ENCODE data around the gene AHNAK2. TPM values are rescaled to one million over a fixed set of nuclear protein-coding genes. Genes with fewer than 3 reads are reported as not detected.

Gene AHNAK2
- total and polyA plus RNA-seq, 4 experiments from 2014 or later = 0.06 to 0.15 TPM; not detected in 2

- Mint-ChIP-seq H3K36me3 (peaks cover 11 to 30% of the 10 kb centered on the region in 2 donors), H3K27me3 (no peaks in the 10 kb centered on the region), H3K9me3 (no peaks in the 10 kb centered on the region), H3K4me3 (peak overlapping the region in 1 of 8 donors; percentile 38), H3K4me1 (peaks cover 50 to 65% (median 56%) of the 10 kb centered on the region in 4 donors), H3K27ac (peak overlapping the region; percentile 36 to 91 (median 75))
- ChIA-PET POLR2A (ENCODE audit: partially characterized antibody) (no interaction called here), CTCF (ENCODE audit: partially characterized antibody) (interaction anchor here (1.5 to 2.0 kb wide), 2 partner anchors 31 to 40 kb away, joined by 3 to 6 read pairs; no protein-coding TSS in a partner anchor)
- H3K4me1 ChIP-seq (ENCODE audit: insufficient read depth, low read length) = peaks cover 60% of the 10 kb centered on the region
- peak overlapping the region; percentile 4 for H3K27ac ChIP-seq (ENCODE audit: low read depth, low read length)
- H3K4me3 ChIP-seq (ENCODE audit: low read length in 2 of 2) = no peak overlapping the region
- intact Hi-C loops (cut with micrococcal nuclease) = loop anchor here (5.0 kb wide), 1 partner anchor 36 kb away; the partner anchor contains the start of gene AHNAK2
- peaks cover 28% of the 10 kb centered on the region for H3K36me3 ChIP-seq (ENCODE audit: insufficient read depth, low read length)
- DNase-seq = no peak
- H3K9me3 ChIP-seq (ENCODE audit: control insufficient read depth in 1 of 2, low read length in 2 of 2) = no peaks in the 10 kb centered on the region
- H3K27me3 ChIP-seq (ENCODE audit: insufficient read depth, low read length) = no peaks in the 10 kb centered on the region
Observed at GRCh38 chr14:105013150-105013785, 35.1 kb upstream of the AHNAK2 start.

- Mint-ChIP-seq H3K27ac (peak overlapping the region in 6 of 7 donors; percentile 23 to 70 (median 41)), H3K36me3 (peaks cover 11 to 35% of the 10 kb centered on the region in 2 donors), H3K27me3 (no peaks in the 10 kb centered on the region), H3K4me1 (peaks cover 44 to 56% (median 50%) of the 10 kb centered on the region in 4 donors), H3K4me3 (no peak overlapping the region), H3K9me3 (no peaks in the 10 kb centered on the region)
- Histone ChIP-seq H3K27ac (ENCODE audit: low read depth, low read length) (no peak overlapping the region), H3K4me1 (ENCODE audit: insufficient read depth, low read length) (peaks cover 51% of the 10 kb centered on the region), H3K36me3 (ENCODE audit: insufficient read depth, low read length) (peaks cover 32% of the 10 kb centered on the region), H3K27me3 (ENCODE audit: insufficient read depth, low read length) (no peaks in the 10 kb centered on the region), H3K4me3 (ENCODE audit: low read length in 2 of 2) (no peak overlapping the region), H3K9me3 (ENCODE audit: control insufficient read depth in 1 of 2, low read length in 2 of 2) (no peaks in the 10 kb centered on the region)
- ChIA-PET POLR2A (ENCODE audit: partially characterized antibody) (no interaction called here), CTCF (ENCODE audit: partially characterized antibody) (interaction anchor here (2.0 kb wide), 1 partner anchor 32 kb away, joined by 6 read pairs; no protein-coding TSS in a partner anchor)
- no peak for DNase-seq
- intact Hi-C loops (cut with micrococcal nuclease) = loop anchor here (1.0 to 5.0 kb wide), 2 partner anchors 33 to 35 kb away; partner anchors contain the start of gene AHNAK2
Observed at GRCh38 chr14:105012171-105012985, 34.2 kb upstream of the AHNAK2 start.

- no peak for DNase-seq
- Mint-ChIP-seq H3K27me3 (no peaks in the 10 kb centered on the region), H3K27ac (peak overlapping the region in 4 of 7 donors; percentile 23 to 70 (median 30)), H3K4me1 (peaks cover 36 to 47% (median 43%) of the 10 kb centered on the region in 4 donors), H3K4me3 (no peak overlapping the region), H3K9me3 (no peaks in the 10 kb centered on the region), H3K36me3 (peaks cover 11 to 38% of the 10 kb centered on the region in 2 donors)
- peaks cover 42% of the 10 kb centered on the region for H3K4me1 ChIP-seq (ENCODE audit: insufficient read depth, low read length)
- intact Hi-C loops (cut with micrococcal nuclease) = loop anchor here (5.0 kb wide), 1 partner anchor 34 kb away; the partner anchor contains the start of gene AHNAK2
- no peak overlapping the region for H3K27ac ChIP-seq (ENCODE audit: low read depth, low read length)
- no peaks in the 10 kb centered on the region for H3K27me3 ChIP-seq (ENCODE audit: insufficient read depth, low read length)
- H3K4me3 ChIP-seq (ENCODE audit: low read length in 2 of 2) = no peak overlapping the region
- ChIA-PET POLR2A (ENCODE audit: partially characterized antibody) (interaction anchor here (1.2 kb wide), 1 partner anchor 9 kb away, joined by 7 read pairs; the partner anchor contains the start of gene CDCA4), CTCF (ENCODE audit: partially characterized antibody) (interaction anchor here (2.0 kb wide), 1 partner anchor 33 kb away, joined by 6 read pairs; no protein-coding TSS in a partner anchor)
- H3K9me3 ChIP-seq (ENCODE audit: control insufficient read depth in 1 of 2, low read length in 2 of 2) = no peaks in the 10 kb centered on the region
- peaks cover 36% of the 10 kb centered on the region for H3K36me3 ChIP-seq (ENCODE audit: insufficient read depth, low read length)
Observed at GRCh38 chr14:105011312-105011990, 33.3 kb upstream of the AHNAK2 start.

- no peaks in the 10 kb centered on the region for H3K27me3 Mint-ChIP-seq
- POLR2A ChIA-PET (ENCODE audit: partially characterized antibody) = interaction anchor here (1.2 kb wide), 1 partner anchor 10 kb away, joined by 7 read pairs; the partner anchor contains the start of gene CDCA4
- H3K9me3 Mint-ChIP-seq = no peaks in the 10 kb centered on the region
- no peak overlapping the region for H3K27ac Mint-ChIP-seq
- peaks cover 36% of the 10 kb centered on the region for H3K36me3 ChIP-seq (ENCODE audit: insufficient read depth, low read length)
- peaks cover 36% of the 10 kb centered on the region for H3K4me1 ChIP-seq (ENCODE audit: insufficient read depth, low read length)
- DNase-seq = no peak
- H3K4me3 Mint-ChIP-seq = no peak overlapping the region
- H3K27me3 ChIP-seq (ENCODE audit: insufficient read depth, low read length) = no peaks in the 10 kb centered on the region
- intact Hi-C loops (cut with micrococcal nuclease) = loop anchor here (5.0 kb wide), 1 partner anchor 34 kb away; the partner anchor contains the start of gene AHNAK2
- H3K9me3 ChIP-seq (ENCODE audit: control insufficient read depth in 1 of 2, low read length in 2 of 2) = no peaks in the 10 kb centered on the region
- CTCF ChIA-PET (ENCODE audit: partially characterized antibody) = no interaction called here
- no peak overlapping the region for H3K27ac ChIP-seq (ENCODE audit: low read depth, low read length)
- H3K4me3 ChIP-seq (ENCODE audit: low read length in 2 of 2) = no peak overlapping the region
- H3K4me1 Mint-ChIP-seq = peaks cover 30 to 41% (median 38%) of the 10 kb centered on the region in 4 donors
- peaks cover 9 to 40% of the 10 kb centered on the region in 2 donors for H3K36me3 Mint-ChIP-seq
Observed at GRCh38 chr14:105010891-105011291, 32.7 kb upstream of the AHNAK2 start.

DNA sequence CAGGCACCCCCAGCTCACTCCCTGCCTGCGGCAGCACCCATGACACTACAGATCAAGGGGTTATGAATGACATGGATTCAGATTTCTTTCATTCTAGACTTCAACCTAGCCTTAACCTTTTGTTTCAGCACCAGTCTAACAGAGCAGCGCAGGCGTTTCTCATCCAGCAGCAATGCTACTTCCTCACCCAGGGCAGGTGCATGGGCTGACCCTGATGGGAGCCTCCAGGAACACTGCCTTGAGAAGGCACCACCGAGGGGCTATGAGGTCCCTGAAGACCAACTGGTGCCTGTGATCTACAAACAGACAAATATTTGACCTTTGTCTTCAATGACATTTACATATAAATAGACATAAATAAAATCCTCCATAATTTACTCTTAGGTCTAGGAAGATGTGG, 31.9 kb upstream of the AHNAK2 start:
- H3K36me3 ChIP-seq (ENCODE audit: insufficient read depth, low read length) = peaks cover 36% of the 10 kb centered on the region
- Mint-ChIP-seq H3K36me3 (peaks cover 8 to 40% of the 10 kb centered on the region in 2 donors), H3K9me3 (no peaks in the 10 kb centered on the region), H3K27ac (peak overlapping the region in 3 of 7 donors; percentile 25 to 68 (median 61)), H3K27me3 (no peaks in the 10 kb centered on the region), H3K4me3 (no peak overlapping the region), H3K4me1 (peaks cover 24 to 33% (median 30%) of the 10 kb centered on the region in 4 donors)
- no peaks in the 10 kb centered on the region for H3K27me3 ChIP-seq (ENCODE audit: insufficient read depth, low read length)
- no peak overlapping the region for H3K4me3 ChIP-seq (ENCODE audit: low read length in 2 of 2)
- H3K9me3 ChIP-seq (ENCODE audit: control insufficient read depth in 1 of 2, low read length in 2 of 2) = no peaks in the 10 kb centered on the region
- DNase-seq = no peak
- ChIA-PET CTCF (ENCODE audit: partially characterized antibody) (no interaction called here), POLR2A (ENCODE audit: partially characterized antibody) (no interaction called here)
- peaks cover 28% of the 10 kb centered on the region for H3K4me1 ChIP-seq (ENCODE audit: insufficient read depth, low read length)
- intact Hi-C loops (cut with micrococcal nuclease) = loop anchor here (5.0 kb wide), 1 partner anchor 33 kb away; the partner anchor contains the start of gene AHNAK2
- H3K27ac ChIP-seq (ENCODE audit: low read depth, low read length) = no peak overlapping the region

- peaks cover 4% of the 10 kb centered on the region for H3K4me1 ChIP-seq (ENCODE audit: insufficient read depth, low read length)
- POLR2A ChIA-PET (ENCODE audit: partially characterized antibody) = no interaction called here
- no peak overlapping the region for H3K4me3 Mint-ChIP-seq
- peaks cover 7 to 10% (median 9%) of the 10 kb centered on the region in 4 donors for H3K4me1 Mint-ChIP-seq
- no peaks in the 10 kb centered on the region for H3K9me3 Mint-ChIP-seq
- peaks cover 8 to 38% of the 10 kb centered on the region in 2 donors for H3K36me3 Mint-ChIP-seq
- H3K27me3 Mint-ChIP-seq = no peaks in the 10 kb centered on the region
- peaks cover 36% of the 10 kb centered on the region for H3K36me3 ChIP-seq (ENCODE audit: insufficient read depth, low read length)
- no peak overlapping the region for H3K27ac Mint-ChIP-seq
- no peak for DNase-seq
- no peaks in the 10 kb centered on the region for H3K9me3 ChIP-seq (ENCODE audit: control insufficient read depth in 1 of 2, low read length in 2 of 2)
- H3K27me3 ChIP-seq (ENCODE audit: insufficient read depth, low read length) = no peaks in the 10 kb centered on the region
- CTCF ChIA-PET (ENCODE audit: partially characterized antibody) = no interaction called here
- intact Hi-C loops (cut with micrococcal nuclease) = no loop called here
- H3K27ac ChIP-seq (ENCODE audit: low read depth, low read length) = no peak overlapping the region
- H3K4me3 ChIP-seq (ENCODE audit: low read length in 2 of 2) = no peak overlapping the region
Observed at GRCh38 chr14:105007593-105008264, 29.6 kb upstream of the AHNAK2 start.
